GM19193 (cell line): Measurements from ENCODE around the gene CACYBP.
A peak's percentile ranks its signal among the peaks of the same experiment; 100 is the strongest.

Source experiments
- POLR2A ChIP-seq: IDR thresholded peaks from 4 replicates; pipeline ENCODE4 v1.6.1; 2011; ENCODE audit not compliant: insufficient read depth, insufficient read length; ENCODE audit errors: extremely low read depth

The CACYBP gene

DNA sequence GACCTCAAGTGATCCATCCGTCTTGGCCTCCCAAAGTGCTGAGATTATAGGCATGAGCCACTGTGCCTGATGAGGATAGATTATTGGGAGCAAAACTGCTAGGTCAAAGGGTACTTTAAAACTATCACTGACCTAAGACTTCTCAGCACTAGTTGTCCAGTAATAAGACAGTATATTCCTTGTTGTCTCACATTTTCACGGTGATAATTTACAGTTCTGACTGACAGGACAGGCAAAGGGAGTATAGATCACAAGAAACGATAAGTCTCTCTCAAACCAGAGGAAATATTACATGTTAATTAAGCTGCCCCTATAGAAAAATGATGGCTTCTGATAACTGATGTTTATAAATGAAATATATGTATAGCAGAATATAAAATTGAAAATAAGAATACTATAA, 19.8 kb downstream of the CACYBP start:
- TF ChIP-seq POLR2A, result no peak

DNA sequence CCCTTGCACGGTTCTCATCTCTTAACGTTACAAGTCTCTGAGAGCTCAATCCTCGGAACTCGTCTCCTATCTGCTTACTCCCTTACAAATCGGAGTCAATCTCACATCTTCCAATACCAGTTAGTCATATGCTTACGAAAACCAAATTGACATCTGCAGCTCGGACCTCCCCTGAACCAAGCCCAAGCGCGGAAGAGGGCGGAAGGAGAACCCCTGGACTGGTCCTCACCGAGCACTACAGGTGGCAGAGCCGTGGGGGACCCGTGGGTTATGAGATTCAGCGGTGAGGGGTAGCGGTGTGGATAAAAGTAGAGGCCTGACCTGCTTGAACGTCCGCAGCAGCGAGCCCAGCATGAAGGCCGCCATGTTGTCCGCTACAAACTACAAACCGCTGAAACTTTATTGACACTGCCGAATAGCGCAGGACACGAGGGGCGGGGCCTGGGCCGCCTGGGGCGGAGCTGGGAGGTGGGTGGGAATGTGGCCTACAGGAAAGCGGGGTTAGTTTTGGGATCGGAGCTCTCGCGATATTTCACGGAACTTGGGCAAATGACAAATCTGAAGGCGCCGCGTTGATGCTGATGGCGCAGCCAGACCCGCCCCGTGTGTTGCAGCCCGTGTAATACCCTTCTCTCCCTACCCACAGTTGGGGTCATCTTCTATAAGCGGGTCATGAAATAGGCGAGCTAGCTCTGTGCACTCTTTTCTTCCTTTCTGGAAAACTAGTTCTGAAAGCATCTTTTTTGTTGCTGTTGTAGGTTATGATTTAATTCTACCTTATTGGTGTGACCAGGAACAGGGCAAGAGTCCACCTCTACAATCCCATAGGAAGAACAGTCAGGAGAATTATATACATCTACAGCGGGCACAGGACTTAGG, 23.5 kb downstream of the CACYBP start, which contains the start of gene MRPS14:
Gene MRPS14, minus strand, starts transcription at position 383 of the 879 bp plus-strand sequence. Its CDS starts 17 bp downstream, at position 366.
- TF ChIP-seq POLR2A, result peak; percentile 93

DNA sequence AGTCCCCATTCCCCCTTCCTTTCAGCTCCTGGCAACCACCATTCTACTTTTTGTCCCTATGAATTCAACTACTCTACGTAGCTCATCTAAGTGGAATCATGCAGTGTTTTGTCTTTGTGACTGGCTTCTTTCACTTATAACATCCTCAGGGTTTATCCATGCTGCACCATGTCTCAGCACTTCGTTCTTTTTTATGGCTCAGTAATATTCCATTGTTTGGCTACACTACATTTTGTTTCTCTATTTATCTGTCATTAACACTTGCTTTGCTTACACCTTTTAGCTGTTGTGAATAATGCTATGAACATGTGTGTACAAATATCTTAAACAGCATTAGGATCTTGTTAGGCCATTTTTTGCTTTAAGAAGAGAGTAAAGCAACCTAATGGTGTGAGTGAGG, 25.0 kb downstream of the CACYBP start:
- TF ChIP-seq POLR2A, result no peak

- TF ChIP-seq POLR2A, result no peak
Measured at GRCh38 chr1:175033953-175034352, 34.2 kb downstream of the CACYBP start.

DNA sequence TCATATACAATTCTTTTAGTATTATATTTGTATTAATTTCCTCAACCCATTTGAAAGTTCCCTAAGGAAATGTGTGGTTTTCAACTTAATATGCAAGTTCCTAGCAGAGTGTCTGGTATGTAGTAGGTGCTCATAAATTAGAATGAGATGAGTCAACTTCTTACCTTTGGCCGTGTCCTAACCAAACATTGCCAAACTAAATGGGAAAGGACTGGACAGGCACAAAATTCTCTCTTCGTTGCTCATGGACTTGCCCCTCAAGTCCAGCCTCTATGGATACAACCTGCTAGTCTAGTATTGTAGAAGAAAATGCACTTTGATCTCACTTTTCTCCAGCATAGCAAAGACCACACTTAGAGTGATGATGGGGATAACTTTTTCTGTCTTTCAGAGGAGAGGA, 35.0 kb downstream of the CACYBP start:
- TF ChIP-seq POLR2A, result no peak

GRCh38 chr1:175035865-175036264, 36.1 kb downstream of the CACYBP start:
- TF ChIP-seq POLR2A, result no peak

DNA sequence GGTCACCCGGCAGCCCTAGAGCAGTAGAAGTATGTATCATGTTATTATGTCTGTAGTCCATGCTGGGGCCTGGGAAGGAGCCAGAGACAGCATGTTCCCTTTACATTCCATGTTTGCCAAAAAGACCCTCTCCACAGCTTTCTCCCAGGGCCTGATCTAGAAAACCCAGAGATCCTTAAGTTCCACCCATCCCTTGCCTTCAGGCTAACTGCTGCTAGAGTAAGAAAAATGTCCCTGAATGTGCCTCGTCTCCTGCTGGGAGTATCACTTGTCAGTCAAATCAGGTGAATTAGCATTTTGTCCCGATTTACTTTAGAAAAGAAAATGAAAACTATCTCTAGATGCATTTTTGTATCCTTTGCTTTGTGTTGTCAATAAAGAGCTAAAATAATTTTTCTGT, 36.7 kb downstream of the CACYBP start:
- no peak for TF ChIP-seq POLR2A

- no peak for TF ChIP-seq POLR2A
Measured at GRCh38 chr1:175037416-175037815, 37.7 kb downstream of the CACYBP start.

- TF ChIP-seq POLR2A, result no peak
Measured at GRCh38 chr1:175040324-175040879, 40.7 kb downstream of the CACYBP start.

DNA sequence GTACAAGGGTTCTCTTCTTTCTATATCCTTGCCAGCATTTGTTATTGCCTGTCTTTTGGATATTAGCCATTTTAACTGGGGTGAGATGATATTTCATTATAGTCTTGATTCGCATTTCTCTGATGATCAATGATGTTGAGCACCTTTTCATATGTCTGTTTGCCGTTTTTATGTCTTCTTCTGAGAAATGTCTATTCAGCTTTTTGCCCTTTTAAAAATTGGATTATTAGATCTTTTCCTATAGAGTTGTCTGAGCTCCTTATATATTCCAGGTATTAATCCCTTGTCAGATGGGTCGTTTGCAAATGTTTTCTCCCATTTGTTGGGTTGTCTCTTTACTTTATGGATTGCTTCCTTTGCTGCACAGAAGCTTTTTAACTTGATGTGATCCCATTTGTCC, 42.9 kb downstream of the CACYBP start:
- no peak for TF ChIP-seq POLR2A

- TF ChIP-seq POLR2A, result no peak
Measured at GRCh38 chr1:175043824-175044223, 44.1 kb downstream of the CACYBP start.

DNA sequence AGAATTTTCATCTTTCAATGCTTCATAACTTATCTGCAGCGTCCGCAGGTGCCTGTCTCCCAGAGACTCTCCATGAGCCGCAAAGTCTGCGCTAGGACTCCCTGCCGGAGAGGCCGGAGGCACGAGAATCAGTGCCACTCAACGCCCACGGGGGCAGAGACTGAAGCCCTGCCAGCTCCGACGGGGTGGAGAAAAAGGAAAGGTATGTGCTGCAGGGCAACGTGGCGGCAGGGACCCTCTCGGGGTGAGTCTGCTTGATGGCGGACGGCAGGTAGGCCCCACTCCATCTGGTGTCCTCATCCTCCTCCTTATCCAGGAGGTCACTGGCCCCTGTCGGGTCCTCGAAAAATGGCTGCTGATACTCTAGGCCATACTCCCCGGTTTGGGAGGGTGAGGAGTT, 45.4 kb downstream of the CACYBP start:
- no peak for TF ChIP-seq POLR2A

- no peak for TF ChIP-seq POLR2A
Measured at GRCh38 chr1:175045519-175045918, 45.8 kb downstream of the CACYBP start.

DNA sequence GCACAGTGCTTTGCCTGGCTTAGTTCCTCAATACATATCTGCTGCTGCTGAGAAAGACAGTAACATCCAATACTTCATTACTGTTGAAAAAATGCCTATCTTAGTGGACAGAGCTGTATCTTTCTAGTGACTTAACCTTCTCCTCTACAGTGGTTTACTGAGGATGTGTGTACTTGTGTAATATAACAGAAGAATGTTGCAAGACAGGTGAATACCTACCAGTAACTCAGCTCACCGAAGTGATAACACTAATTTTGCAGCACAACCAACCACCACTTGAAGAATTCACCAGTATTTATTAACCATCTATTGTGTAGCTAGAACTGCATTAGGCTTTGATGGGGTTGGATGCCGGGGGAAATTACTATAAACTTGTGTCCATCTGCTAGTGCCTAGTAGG, 51.2 kb downstream of the CACYBP start:
- TF ChIP-seq POLR2A, result no peak

- TF ChIP-seq POLR2A, result no peak
Measured at GRCh38 chr1:175054736-175055135, 55.0 kb downstream of the CACYBP start.
